ENCODE measurements around the gene NKX6-2. TPM values are rescaled to one million over a fixed set of nuclear protein-coding genes. Genes with fewer than 3 reads are reported as not detected.
"Not testable (repeated sequence)": the region's sequence is repeated elsewhere in the genome, so short reads cannot be mapped to it uniquely, and the experiment has no call there.

The NKX6-2 gene
- total RNA-seq, 1 experiment from 2014 or later: not detected

GRCh38 chr10:132783940-132784865 lies 1.7 kb downstream of the NKX6-2 start:
- no peak for DNase-seq (ENCODE audit: low read depth)

- DNase-seq (ENCODE audit: low read depth): no peak
Observed at GRCh38 chr10:132783165-132783939, 2.6 kb downstream of the NKX6-2 start.

- DNase-seq (ENCODE audit: low read depth): no peak
Observed at GRCh38 chr10:132781556-132781955, 4.4 kb downstream of the NKX6-2 start.

- DNase-seq (ENCODE audit: low read depth): no peak
Observed at GRCh38 chr10:132780356-132780755, 5.6 kb downstream of the NKX6-2 start.

- no peak for DNase-seq (ENCODE audit: low read depth)
Observed at GRCh38 chr10:132779549-132780294, 6.2 kb downstream of the NKX6-2 start.

GRCh38 chr10:132777441-132777840 lies 8.5 kb downstream of the NKX6-2 start:
- DNase-seq (ENCODE audit: low read depth): no peak

- no peak for DNase-seq (ENCODE audit: low read depth)
Observed at GRCh38 chr10:132776821-132777220, 9.1 kb downstream of the NKX6-2 start.

GRCh38 chr10:132776186-132776585 lies 9.8 kb downstream of the NKX6-2 start:
- DNase-seq (ENCODE audit: low read depth): no peak

GRCh38 chr10:132774902-132775863 lies 10.8 kb downstream of the NKX6-2 start:
- no peak for DNase-seq (ENCODE audit: low read depth)

- DNase-seq (ENCODE audit: low read depth): no peak
Observed at GRCh38 chr10:132774181-132774901, 11.6 kb downstream of the NKX6-2 start.

GRCh38 chr10:132772816-132773215 lies 13.1 kb downstream of the NKX6-2 start:
- not testable (repeated sequence) for DNase-seq (ENCODE audit: low read depth)

GRCh38 chr10:132770061-132771021 lies 15.6 kb downstream of the NKX6-2 start:
- DNase-seq (ENCODE audit: low read depth): no peak

GRCh38 chr10:132768346-132769248 lies 17.4 kb downstream of the NKX6-2 start:
- DNase-seq (ENCODE audit: low read depth): no peak

- no peak for DNase-seq (ENCODE audit: low read depth)
Observed at GRCh38 chr10:132766291-132766690, 19.7 kb downstream of the NKX6-2 start.

GRCh38 chr10:132765435-132765834 lies 20.5 kb downstream of the NKX6-2 start:
- DNase-seq (ENCODE audit: low read depth): no peak

- DNase-seq (ENCODE audit: low read depth): no peak
Observed at GRCh38 chr10:132764108-132764507, 21.8 kb downstream of the NKX6-2 start.

- no peak for DNase-seq (ENCODE audit: low read depth)
Observed at GRCh38 chr10:132763545-132763944, 22.4 kb downstream of the NKX6-2 start.
